ENCODE data around the gene CNTNAP2. TPM values are rescaled to one million over a fixed set of nuclear protein-coding genes. Genes with fewer than 3 reads are reported as not detected.

CNTNAP2 gene
- total and polyA plus RNA-seq, 2 of the 13 experiments (the other 11 are each of a cell fraction or from before 2014, with no cell fraction given) = 0.40 to 0.42 TPM

GRCh38 chr7:148135997-148136396 is 2019.4 kb downstream of the CNTNAP2 start:
- CTCF ChIA-PET (ENCODE audit: low intra/inter-chr PET ratio, low total read pairs) = no interaction called here
- Histone ChIP-seq H3K27ac (ENCODE audit: extremely low read length, insufficient read depth, low read length) (no peak overlapping the region), H3K79me2 (ENCODE audit: insufficient read depth, low read length) (no peaks in the 10 kb centered on the region), H2AFZ (ENCODE audit: low read length) (no peak overlapping the region), H3K27me3 (ENCODE audit: control insufficient read depth in 1 of 2, insufficient read depth in 2 of 2, low read length in 2 of 2) (peaks cover 0 to 5% of the 10 kb centered on the region in 2 experiments; a peak in 1 of 5 replicates), H3K4me2 (ENCODE audit: low read depth, low read length) (no peak overlapping the region), H3K9ac (ENCODE audit: insufficient read depth, low read depth, low read length) (no peak overlapping the region), H4K20me1 (ENCODE audit: insufficient read depth, low read length) (no peaks in the 10 kb centered on the region), H3K9me3 (ENCODE audit: low read length) (no peaks in the 10 kb centered on the region), H3K4me3 (replicated peaks in 1 of 3; ENCODE audit: insufficient read depth in 1 of 3, low read depth in 2 of 3, low read length in 3 of 3) (no peak overlapping the region), H3K36me3 (replicated peaks in 1 of 2; ENCODE audit: control insufficient read depth in 1 of 2, insufficient read depth in 2 of 2, low read length in 2 of 2) (no peaks in the 10 kb centered on the region), H3K4me1 (ENCODE audit: insufficient read depth, low read length) (no peaks in the 10 kb centered on the region)
- DNase-seq (ENCODE audit: low spot score) = no peak
- POLR2A ChIA-PET = no interaction called here
- intact Hi-C loops (cut with micrococcal nuclease; ENCODE audit: unreplicated experiment) (no loop called here), in situ Hi-C loops (cut with HindIII; ENCODE audit: extremely low pct_ligation_motif_present, low pct_unique_long_range_greater_than_20kb) (no loop called here)
- peak; percentile 71; the same call in 1 of the 2 replicates for TF ChIP-seq PCBP1 (IDR thresholded peaks at IDR 0.05; ENCODE audit: borderline replicate concordance, low read depth, low read length)
- no peak for TF ChIP-seq ZNF331 (CRISPR knock-in tag; IDR thresholded peaks at IDR 0.05)
- TF ChIP-seq ZNF496 (CRISPR knock-in tag; IDR thresholded peaks at IDR 0.05; ENCODE audit: insufficient replicate concordance) = no peak
- TF ChIP-seq HNRNPK (IDR thresholded peaks at IDR 0.05; ENCODE audit: low read depth, low read length, poor library complexity, severe bottlenecking) = peak; percentile 80
- TF ChIP-seq, protein P1, sequence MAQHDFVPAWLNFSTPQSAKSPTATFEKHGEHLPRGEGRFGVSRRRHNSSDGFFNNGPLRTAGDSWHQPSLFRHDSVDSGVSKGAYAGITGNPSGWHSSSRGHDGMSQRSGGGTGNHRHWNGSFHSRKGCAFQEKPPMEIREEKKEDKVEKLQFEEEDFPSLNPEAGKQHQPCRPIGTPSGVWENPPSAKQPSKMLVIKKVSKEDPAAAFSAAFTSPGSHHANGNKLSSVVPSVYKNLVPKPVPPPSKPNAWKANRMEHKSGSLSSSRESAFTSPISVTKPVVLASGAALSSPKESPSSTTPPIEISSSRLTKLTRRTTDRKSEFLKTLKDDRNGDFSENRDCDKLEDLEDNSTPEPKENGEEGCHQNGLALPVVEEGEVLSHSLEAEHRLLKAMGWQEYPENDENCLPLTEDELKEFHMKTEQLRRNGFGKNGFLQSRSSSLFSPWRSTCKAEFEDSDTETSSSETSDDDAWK (CRISPR knock-in tag; IDR thresholded peaks at IDR 0.05) = no peak
- no peak for TF ChIP-seq ZNF577 (CRISPR knock-in tag; IDR thresholded peaks at IDR 0.05; ENCODE audit: borderline replicate concordance, low read depth)
- no peak for TF ChIP-seq ZNF558 (CRISPR knock-in tag; IDR thresholded peaks at IDR 0.05; ENCODE audit: borderline replicate concordance)
- ATAC-seq = no peak
- no TSS peak for BruUV-seq (replicated peaks)
- 15% methylated on average over 3 of the region's 3 CpGs for WGBS (ENCODE audit: low lambda C conversion rate)
- FAIRE-seq = no peak
